H1 (cell line): Measurements from ENCODE around the gene RPL31. TPM values are rescaled to one million over a fixed set of nuclear protein-coding genes. Genes with fewer than 3 reads are reported as not detected.

Source experiments
- BCL11A ChIP-seq, 2 experiments: IDR thresholded peaks; one replicate each; pipeline ENCODE4 v1.6.1; 2011; ENCODE audit warnings: low read depth in 2 of 2, low read length in 2 of 2, mild to moderate bottlenecking in 2 of 2
- RBBP5 ChIP-seq: IDR thresholded peaks from 2 replicates; pipeline ENCODE4 v1.7.1; 2012; ENCODE audit warnings: low read depth, mild to moderate bottlenecking, inconsistent platforms, low read length, moderate library complexity, borderline replicate concordance
- SAP30 ChIP-seq: fragments of 300-600 bp; sonication (generic); IDR thresholded peaks from 2 replicates; pipeline ENCODE4 v1.7.1; 2012; ENCODE audit warnings: low read length, moderate library complexity, mild to moderate bottlenecking, inconsistent platforms; ENCODE audit not compliant: insufficient read depth, insufficient replicate concordance
- SIRT6 ChIP-seq: IDR thresholded peaks from one replicate; pipeline ENCODE4 v1.7.1; 2012; ENCODE audit warnings: low read length, inconsistent platforms
- polyA plus RNA-seq, 7 experiments: library from polyadenylated mRNA; depleted of rRNA in 3 of 7; stranded (reverse) in 5 of 7; unstranded in 2 of 7; fragments of >200 nt in 5 of 7; fragments of 200-250 nt in 2 of 7; gene quantifications; 1 replicate in 5 of 7; 2 replicates in 1 of 7; 4 replicates in 1 of 7; pipeline versions ENCODE4 v1.2.1 to v1.2.3, GENCODE V29; 2011 to 2013; ENCODE audit warnings: missing spikeins in 2 of 7, mixed read lengths in 2 of 7
- total RNA-seq: library from RNA; stranded (reverse); fragmentation: NEBNext Ultra II Directional; extraction: Animal tissue kit (Norgen Biotek cat#: 25700); gene quantifications from 2 replicates; pipeline ENCODE4 v1.2.1, GENCODE V29; 2021

The RPL31 gene
- total and polyA plus RNA-seq, 2 of the 8 experiments (the other 6 are each of a cell fraction or from before 2014, with no cell fraction given) = 1,463 to 1,722 TPM

GRCh38 chr2:100968146-100969145 is 33.6 kb upstream of the RPL31 start (continued):
- TF ChIP-seq SAP30 = no peak
- TF ChIP-seq BCL11A (IDR thresholded peaks at IDR 0.05; ENCODE audit: low read depth in 2 of 2, low read length in 2 of 2) = no peak
- no peak for TF ChIP-seq RBBP5
- TF ChIP-seq SIRT6 = no peak
- TF ChIP-seq, all 59 proteins: peak for 0
